NB4 (cell line): ENCODE results near the gene ZNF519.
"Not testable (repeated sequence)": the region's sequence is repeated elsewhere in the genome, so short reads cannot be mapped to it uniquely, and the experiment has no call there.

Source experiments
- DNase-seq: peaks from one replicate; pipeline ENCODE4 v3.0.0; 2010; ENCODE audit warnings: low read depth
- H3K4me3 ChIP-seq: one replicate; pipeline ENCODE4 v1.5.1; 2011; ENCODE audit warnings: mild to moderate bottlenecking, low read depth, low read length, moderate library complexity
- MYC ChIP-seq: IDR thresholded peaks from 2 replicates; pipeline ENCODE4 v1.6.1; 2011; ENCODE audit warnings: low read depth, low read length
- POLR2A ChIP-seq: IDR thresholded peaks from 2 replicates; pipeline ENCODE4 v1.6.1; 2011; ENCODE audit warnings: mild to moderate bottlenecking; ENCODE audit not compliant: insufficient read length; ENCODE audit errors: extremely low read depth
- TF ChIP-seq, protein P1 (sequence below): IDR thresholded peaks from one replicate; pipeline ENCODE4 v1.5.1; 2012; ENCODE audit warnings: low read depth, low read length
- TF ChIP-seq, protein P2 (sequence below): IDR thresholded peaks from 2 replicates; pipeline ENCODE4 v1.6.1; 2011; ENCODE audit warnings: low read depth, low read length

The ZNF519 gene

DNA sequence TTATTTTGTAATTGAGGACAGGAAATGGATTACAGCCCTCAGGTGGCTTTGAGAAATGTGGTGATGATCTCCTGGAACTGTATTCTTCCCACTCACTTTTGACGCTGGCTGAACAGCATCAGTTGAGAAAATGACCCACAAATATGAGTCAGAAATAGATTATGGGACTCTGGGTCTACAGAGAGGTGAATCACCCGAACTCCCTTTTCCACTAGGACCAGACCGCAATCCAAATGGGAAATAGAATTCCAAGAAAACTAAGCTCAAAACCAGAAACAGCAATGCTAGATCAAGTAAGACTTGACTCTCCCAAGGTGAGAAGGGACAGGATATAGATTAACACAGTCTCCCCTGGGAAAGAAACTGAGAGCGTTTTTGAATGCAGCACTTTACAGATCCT lies 5.7 kb upstream of the ZNF519 start:
- not testable (repeated sequence) for DNase-seq, H3K4me3 ChIP-seq

DNA sequence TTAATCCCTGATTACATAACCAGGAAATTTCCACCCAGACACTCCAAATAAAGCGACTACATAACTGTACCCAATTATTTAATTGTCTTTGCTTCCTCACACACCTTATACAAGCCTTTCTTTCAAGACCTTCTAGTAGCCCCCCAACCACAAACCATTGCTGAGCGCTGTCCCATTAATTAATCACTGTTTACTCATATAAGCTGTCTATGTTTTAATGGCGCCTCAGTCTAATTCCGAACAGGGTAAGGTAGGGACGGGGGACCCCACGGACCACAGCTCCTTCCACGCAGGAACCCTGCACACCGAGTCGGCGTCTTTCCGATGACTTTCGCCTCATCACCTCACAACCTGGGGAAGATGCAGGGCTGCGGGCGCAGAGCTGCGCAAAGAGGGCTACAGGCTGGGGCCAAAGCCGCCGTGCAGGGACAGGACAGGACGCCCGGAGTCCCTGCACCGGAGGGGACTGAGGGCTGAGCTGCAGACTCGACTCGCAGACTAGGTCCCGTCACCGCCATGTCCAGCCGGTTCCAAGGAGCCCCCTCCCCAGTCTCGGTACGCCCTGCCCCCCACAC lies 452 bp downstream of the ZNF519 start:
- H3K4me3 ChIP-seq, result peak overlapping the region; percentile 73
- not testable (repeated sequence) for DNase-seq

GRCh38 chr18:14130804-14131203 lies 1.4 kb downstream of the ZNF519 start:
- not testable (repeated sequence) for DNase-seq
- peak overlapping the region; percentile 73 for H3K4me3 ChIP-seq

DNA sequence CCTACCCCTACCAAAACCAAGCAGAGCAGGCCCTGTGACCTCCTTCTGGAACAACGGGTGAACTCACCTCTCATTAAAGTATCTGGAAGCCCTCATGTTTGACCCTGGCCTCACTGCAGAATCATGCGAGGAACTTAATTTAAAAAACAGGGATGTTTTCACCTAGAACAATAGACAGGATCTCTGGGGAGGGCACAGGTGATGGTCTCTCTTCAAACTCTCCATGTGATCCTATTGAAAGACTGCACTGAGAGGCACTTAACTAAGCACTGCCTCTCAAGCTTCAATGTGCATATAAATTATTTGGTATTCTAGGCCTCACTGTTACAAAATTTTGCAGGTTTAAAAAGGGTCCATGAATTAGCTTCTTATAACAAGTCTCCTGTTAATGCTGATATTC lies 7.5 kb downstream of the ZNF519 start:
- H3K4me3 ChIP-seq, result no peak overlapping the region
- no peak for TF ChIP-seq POLR2A
- TF ChIP-seq, protein P1, sequence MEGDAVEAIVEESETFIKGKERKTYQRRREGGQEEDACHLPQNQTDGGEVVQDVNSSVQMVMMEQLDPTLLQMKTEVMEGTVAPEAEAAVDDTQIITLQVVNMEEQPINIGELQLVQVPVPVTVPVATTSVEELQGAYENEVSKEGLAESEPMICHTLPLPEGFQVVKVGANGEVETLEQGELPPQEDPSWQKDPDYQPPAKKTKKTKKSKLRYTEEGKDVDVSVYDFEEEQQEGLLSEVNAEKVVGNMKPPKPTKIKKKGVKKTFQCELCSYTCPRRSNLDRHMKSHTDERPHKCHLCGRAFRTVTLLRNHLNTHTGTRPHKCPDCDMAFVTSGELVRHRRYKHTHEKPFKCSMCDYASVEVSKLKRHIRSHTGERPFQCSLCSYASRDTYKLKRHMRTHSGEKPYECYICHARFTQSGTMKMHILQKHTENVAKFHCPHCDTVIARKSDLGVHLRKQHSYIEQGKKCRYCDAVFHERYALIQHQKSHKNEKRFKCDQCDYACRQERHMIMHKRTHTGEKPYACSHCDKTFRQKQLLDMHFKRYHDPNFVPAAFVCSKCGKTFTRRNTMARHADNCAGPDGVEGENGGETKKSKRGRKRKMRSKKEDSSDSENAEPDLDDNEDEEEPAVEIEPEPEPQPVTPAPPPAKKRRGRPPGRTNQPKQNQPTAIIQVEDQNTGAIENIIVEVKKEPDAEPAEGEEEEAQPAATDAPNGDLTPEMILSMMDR, result no peak
- TF ChIP-seq, protein P2, sequence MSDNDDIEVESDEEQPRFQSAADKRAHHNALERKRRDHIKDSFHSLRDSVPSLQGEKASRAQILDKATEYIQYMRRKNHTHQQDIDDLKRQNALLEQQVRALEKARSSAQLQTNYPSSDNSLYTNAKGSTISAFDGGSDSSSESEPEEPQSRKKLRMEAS, result no peak
- TF ChIP-seq MYC, result no peak
- DNase-seq, result no peak

DNA sequence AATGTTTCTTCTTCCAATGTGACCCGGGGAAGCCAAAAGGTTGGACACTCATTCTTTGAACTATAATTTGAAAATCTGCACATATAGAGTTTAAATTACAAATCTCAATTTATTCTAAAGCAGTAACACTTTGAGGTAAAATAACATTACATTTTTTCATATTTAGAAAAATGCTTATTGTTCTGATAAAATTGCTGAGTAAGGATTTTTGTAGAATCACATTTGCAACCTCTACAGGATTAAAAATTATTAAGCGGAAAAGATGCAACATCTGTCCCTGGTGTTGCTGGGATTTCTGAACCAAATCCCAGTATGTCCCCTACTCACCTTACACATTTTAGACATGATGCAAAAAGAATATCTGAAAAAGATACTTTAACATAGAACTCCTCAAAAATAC lies 10.1 kb downstream of the ZNF519 start:
- TF ChIP-seq, protein P2, result no peak
- TF ChIP-seq MYC (no peak), POLR2A (no peak)
- TF ChIP-seq, protein P1, result no peak
- DNase-seq, result no peak
- H3K4me3 ChIP-seq, result no peak overlapping the region

DNA sequence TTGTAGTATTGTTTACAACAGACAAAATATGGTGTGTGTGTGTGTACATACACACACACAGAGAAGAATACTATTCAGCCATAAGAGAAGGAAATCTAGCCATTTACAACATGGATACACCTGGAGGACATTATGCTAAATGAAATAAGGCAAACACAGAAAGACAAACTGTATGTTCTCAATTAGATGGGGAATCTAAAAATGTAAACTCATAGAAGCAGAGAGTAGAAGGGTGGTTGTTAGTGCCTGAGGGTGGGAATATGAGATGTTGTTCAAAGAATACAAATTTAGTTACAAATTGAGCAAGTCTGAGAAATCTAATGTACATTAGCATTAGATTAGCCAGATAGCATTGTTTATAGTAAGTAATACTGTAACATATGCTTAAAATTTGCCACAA lies 11.3 kb downstream of the ZNF519 start:
- DNase-seq, result no peak
- H3K4me3 ChIP-seq, result no peak overlapping the region
- no peak for TF ChIP-seq MYC
- TF ChIP-seq, protein P1, result no peak

DNA sequence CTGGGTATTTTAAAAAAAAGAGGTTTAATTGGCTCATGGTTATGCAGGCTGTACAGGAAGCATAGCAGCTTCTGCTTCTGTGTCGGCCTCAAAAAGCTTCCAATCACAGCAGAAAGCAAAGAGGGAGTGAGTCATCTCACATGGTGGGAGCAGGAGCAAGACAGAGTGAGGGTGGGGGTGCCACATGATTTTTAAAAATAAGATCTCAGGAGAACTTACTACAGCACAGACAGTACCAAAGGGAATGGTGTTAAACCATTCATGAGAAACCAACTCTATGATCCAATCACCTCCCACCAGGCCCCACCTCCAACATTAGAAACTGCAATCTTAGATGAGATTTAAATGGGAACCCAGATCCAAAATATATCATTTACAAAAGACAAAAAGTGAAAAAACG lies 14.6 kb downstream of the ZNF519 start:
- no peak for DNase-seq
- H3K4me3 ChIP-seq, result no peak overlapping the region
- TF ChIP-seq, protein P2, result no peak
- TF ChIP-seq MYC (no peak), POLR2A (no peak)
- TF ChIP-seq, protein P1, result no peak

- no peak overlapping the region for H3K4me3 ChIP-seq
- no peak for DNase-seq
- TF ChIP-seq POLR2A, result no peak
- TF ChIP-seq MYC, result no peak
- TF ChIP-seq, protein P2, result no peak
These were observed 25.3 kb downstream of the ZNF519 start for GRCh38 chr18:14106906-14107305.
